NCI-H2196 treated with DMSO at 0.1 percent for 48 hours (cell line): ENCODE data around the gene CELSR1.

Experiments
- DNase-seq: peaks from one replicate; lab custom pipeline; 2025; ENCODE audit not compliant: unreplicated experiment; lab: John Stamatoyannopoulos, UW

CELSR1 gene

GRCh38 chr22:46449974-46450745, 87.3 kb downstream of the CELSR1 start:
- DNase-seq: no peak

DNA sequence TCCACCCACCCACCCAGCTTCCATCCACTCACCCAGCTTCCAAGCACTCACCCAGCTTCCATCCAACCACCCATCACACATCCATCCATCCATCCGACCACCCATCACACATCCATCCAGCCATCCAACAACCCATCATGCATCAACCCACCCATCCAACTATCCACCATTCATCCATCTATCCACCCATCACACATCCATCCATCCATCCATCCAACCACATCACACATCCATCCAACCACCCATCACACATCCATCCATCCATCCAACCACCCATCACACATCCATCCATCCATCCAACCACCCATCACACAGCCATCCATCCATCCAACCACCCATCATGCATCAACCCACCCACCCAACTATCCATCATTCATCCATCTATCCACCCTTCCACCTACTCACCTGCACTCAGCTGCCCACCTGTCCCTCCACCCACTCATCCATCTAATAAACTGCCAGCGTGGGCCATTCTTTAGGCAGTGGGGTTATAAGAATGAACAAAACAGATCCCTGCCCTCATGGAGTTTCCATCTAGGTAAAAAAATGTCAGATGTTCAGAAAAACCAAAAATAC, 88.2 kb downstream of the CELSR1 start:
- DNase-seq: no peak

DNA sequence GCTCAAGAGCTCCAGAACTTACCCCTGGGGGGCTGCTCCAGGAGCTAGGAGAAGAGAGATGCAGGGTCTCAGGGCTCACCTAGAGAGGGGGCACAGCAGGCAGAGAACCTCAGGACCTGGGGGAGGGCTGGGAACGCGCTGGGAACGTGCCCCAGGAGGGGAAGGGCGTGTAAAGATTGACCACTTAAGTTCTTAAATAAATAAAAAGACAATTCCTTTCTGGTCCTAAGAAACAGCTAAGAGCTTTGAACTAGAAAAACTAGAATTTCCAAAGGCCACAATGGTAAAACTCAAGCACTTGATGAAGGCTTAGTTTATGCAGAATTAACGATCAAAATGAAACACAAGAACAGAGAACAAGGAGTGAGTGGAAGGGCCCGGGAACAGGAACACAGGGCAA, 89.1 kb downstream of the CELSR1 start:
- no peak for DNase-seq

GRCh38 chr22:46447906-46448305, 89.5 kb downstream of the CELSR1 start:
- DNase-seq: no peak

DNA sequence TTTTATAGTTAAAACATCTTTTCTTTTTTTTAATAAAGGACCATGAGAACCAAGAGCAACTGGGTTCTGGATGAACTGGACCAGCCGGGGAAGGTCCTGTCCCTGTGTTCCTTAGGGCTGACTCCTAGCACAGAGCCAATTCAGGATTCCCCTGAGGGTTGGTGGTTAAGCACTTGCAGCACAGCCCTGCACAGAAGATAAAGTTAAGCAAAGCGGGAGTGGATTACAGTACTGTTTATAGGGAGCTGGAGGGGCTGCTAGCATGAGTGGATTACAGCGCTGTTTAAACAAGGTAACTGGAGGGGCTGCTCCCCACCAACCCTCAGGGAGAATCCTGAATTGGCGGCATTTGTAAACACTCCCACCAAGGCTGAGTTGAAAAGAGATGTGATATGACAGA, 90.6 kb downstream of the CELSR1 start:
- no peak for DNase-seq

GRCh38 chr22:46445771-46446420, 91.5 kb downstream of the CELSR1 start:
- no peak for DNase-seq

DNA sequence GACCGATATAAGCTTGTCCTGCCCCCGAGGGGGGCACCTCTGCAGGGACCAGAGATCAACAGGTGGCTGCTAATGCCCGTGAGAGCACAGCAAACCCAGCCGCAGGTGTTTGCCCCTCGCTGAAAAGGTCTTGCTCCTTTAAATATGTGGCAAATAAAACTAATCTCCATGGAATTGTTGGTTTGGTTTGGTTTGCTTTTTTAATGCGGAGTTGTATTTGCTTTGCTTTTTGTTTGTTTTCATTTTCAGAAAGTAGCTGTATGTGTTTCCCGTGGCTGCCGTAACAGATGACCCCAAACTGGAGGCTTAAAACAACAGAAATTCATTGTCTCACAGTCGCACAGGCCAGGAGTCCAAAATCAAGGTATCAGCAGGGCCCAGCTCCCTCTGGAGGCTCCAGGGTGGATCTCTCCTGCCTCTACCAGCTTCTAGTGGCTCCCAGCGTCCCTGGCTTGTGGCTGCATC, 93.0 kb downstream of the CELSR1 start:
- no peak for DNase-seq

DNA sequence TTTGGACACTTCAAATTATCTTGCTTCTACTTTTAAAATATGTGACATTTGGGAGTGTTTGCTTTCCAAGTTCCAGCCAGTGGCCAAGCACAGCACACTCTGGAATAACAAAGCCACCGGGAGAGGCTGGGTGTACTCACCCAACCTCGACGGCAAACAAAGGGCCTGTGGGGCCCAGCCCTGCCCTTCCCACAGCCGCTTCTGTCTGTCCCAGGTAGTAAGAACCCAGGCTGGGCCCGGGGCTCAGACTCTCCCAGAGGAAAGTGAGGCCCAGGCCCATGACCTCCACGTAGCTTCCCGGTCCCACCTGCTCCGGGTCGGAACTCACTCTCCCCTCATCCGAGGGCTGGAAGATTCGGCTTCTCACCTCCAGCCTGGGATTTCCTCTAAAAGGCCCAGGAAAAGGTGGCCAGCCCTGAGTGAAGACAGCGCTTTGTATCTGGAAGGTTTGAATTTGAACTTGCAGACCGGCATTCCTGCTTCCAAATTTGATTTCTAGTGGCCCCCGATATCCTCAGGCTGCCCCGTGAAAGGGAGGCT, 93.5 kb downstream of the CELSR1 start:
- DNase-seq: no peak

DNA sequence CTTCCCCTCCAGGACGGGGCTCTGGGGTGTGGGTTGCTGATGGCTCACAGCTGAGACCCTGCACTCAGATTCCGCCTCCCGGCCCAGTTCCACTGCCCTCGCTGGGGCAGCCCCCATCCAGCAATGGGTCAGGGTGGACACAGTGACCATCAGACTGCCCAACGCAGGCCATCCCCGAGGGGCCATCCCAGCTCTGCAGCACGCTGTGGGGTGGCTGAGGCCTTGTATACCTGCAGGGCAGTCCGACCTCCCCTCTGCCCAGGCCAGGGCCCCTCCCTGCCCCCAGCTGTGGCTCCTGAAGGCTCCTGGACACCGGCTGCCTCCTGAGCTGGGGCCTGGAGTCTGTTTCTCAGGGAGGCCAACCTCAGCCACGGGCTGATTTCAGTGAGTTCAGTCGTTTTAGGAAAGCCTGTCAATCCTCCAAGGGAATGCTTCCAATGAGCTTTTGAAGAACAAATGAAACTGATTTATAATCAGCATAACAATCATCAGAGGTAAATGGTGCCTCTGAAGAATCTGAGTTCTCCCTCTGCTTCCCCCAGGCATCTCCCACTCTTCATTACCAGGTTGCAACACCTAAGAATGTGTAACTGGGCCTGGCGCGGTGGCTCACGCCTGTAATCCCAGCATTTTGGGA, 95.1 kb downstream of the CELSR1 start:
- no peak for DNase-seq

- no peak for DNase-seq
Measured at GRCh38 chr22:46439576-46440465, 97.6 kb downstream of the CELSR1 start.

GRCh38 chr22:46439111-46439510, 98.3 kb downstream of the CELSR1 start:
- no peak for DNase-seq

GRCh38 chr22:46437671-46438440, 99.6 kb downstream of the CELSR1 start:
- no peak for DNase-seq

- no peak for DNase-seq
Measured at GRCh38 chr22:46436595-46437175, 100.7 kb downstream of the CELSR1 start.

GRCh38 chr22:46433318-46433717, 104.1 kb downstream of the CELSR1 start:
- DNase-seq: no peak

DNA sequence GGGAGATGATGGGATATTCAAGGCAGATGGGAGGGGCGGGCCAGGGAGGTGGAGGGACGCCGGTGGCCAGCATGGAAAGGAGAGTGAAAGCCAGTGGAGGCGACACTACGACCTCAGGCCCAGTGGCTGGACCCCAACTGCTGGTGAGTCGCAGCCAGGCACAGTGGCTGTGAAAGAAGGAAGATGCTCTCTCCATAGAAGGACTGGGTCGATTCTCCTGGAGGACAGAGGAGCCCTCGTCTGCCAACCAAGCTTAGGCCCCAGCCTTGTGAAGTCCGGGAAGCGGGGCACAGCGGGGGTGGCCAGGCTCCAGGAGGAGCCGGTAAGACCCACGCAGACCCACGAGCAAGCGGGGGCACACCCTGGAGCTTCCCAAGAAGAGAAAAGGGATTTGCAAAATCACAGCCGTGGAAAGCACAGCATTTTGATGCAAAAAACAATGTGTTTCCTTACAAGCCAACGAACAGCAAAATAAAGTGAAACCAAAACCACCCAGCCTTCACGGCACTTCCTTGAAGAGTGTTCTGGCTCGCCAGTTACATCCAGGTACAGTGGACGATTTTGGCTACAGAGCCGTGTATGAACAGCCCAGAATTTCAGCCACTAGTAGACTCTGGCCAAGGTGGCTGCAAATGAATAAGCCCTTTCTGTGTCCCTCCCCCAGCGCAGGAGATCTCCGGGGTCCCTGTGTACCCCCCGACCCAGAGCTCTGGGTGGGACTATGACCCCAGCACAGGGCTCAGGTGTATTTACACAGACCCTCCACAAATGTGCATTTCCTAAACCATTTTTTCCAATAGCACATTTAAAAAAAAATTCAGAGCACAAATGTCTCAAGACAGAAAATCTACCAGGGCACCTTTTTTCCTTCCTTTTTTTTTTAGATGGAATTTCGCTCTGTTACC, 105.0 kb downstream of the CELSR1 start:
- DNase-seq: no peak

DNA sequence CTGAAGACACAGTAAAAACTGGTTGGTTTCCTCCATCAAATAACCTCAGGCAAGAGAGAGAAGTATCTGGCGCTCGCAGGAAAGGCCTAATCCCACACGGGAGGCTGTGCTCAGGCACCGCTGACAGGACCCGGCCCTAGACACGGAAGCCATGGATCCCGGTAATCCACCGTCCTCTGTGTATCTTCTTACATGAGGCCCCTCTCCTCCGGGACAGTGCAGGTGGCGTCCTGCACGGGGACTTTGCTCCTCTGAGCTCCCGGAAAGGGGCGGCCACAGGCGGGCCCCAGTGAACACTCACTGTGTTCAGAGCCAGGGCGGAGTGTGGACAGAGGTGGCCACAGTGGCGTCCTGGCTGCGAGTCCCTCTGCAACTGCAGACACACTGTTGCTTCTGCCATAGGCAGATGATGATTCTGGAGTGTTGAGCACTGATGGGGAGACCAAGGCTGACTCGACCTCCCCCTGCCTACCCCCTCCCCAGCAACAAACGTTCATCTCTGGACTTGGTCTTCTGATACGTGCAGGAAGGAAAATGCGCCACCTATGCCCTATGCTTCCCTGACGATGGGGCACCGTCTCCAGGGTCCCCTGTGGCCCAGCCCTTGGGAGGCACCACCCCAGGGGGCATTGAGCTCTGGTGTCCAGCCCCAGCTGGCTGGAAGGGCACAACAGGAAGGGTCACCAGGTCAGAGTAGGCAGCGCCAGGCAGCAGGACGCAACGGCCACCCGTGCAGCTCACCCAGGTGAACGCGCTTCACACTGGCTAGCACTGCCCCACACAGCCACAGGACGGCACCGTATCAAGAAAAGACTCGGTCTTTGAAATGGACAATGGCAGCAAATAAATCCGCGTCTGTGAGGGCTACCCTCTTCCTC, 106.2 kb downstream of the CELSR1 start:
- no peak for DNase-seq

DNA sequence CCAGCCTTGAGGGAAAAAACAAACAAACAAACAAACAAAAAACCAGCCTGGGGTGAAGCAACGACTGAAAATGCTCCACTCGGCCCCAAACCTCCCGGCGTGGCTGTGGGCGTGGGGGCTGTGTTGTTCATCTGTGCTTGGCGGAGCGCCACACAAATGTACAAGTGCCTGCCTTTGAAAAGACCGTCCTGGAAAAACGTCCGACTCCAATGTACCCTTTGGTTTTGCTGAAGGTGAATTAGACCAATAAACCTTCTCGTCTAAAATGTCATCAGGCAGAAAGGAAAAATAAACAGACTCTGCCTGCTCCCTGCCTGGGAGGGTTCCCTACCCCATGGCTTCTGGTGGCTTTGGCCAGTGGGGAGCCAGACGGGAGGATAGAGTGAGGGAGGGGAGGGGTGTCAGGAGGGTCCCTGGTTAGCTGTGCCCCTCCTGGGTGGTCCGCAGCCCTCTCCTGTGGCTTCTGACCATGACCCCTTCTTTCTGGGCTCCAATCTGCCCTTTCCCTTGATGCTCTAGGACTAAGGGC, 108.0 kb downstream of the CELSR1 start:
- DNase-seq: no peak
